ENCODE results near the gene PNPLA8.

Gene PNPLA8

GRCh38 chr7:108488768-108489538, 37.0 kb downstream of the PNPLA8 start:
- no peak for TF ChIP-seq CTCF (IDR thresholded peaks at IDR 0.05)
- H3K9ac ChIP-seq, result no peak overlapping the region
- no peaks in the 10 kb centered on the region for H3K27me3 ChIP-seq (ENCODE audit: control insufficient read depth, insufficient read depth, low read length)
- no peak overlapping the region for H3K4me3 ChIP-seq (ENCODE audit: low read depth, low read length)
- H3K27ac ChIP-seq, result no peak overlapping the region
- peaks cover 3% of the 10 kb centered on the region for H3K79me2 ChIP-seq
- no peak overlapping the region for H3K4me2 ChIP-seq (ENCODE audit: low read length)
- no peak overlapping the region for H2AFZ ChIP-seq
- H3K9me3 ChIP-seq (ENCODE audit: control insufficient read depth, low read length), result no peaks in the 10 kb centered on the region
- H3K4me1 ChIP-seq, result no peaks in the 10 kb centered on the region
- no peaks in the 10 kb centered on the region for H3K36me3 ChIP-seq (ENCODE audit: control insufficient read depth, insufficient read depth, low read length)

GRCh38 chr7:108487646-108488045, 38.3 kb downstream of the PNPLA8 start:
- H3K27ac ChIP-seq, result no peak overlapping the region
- no peaks in the 10 kb centered on the region for H3K36me3 ChIP-seq (ENCODE audit: control insufficient read depth, insufficient read depth, low read length)
- H3K79me2 ChIP-seq, result peaks cover under 1% of the 10 kb centered on the region
- no peaks in the 10 kb centered on the region for H3K4me1 ChIP-seq
- H3K9me3 ChIP-seq (ENCODE audit: control insufficient read depth, low read length), result no peaks in the 10 kb centered on the region
- H3K4me2 ChIP-seq (ENCODE audit: low read length), result no peak overlapping the region
- TF ChIP-seq CTCF (IDR thresholded peaks at IDR 0.05), result no peak
- H2AFZ ChIP-seq, result no peak overlapping the region
- no peak overlapping the region for H3K4me3 ChIP-seq (ENCODE audit: low read depth, low read length)
- no peak overlapping the region for H3K9ac ChIP-seq
- no peaks in the 10 kb centered on the region for H3K27me3 ChIP-seq (ENCODE audit: control insufficient read depth, insufficient read depth, low read length)

DNA sequence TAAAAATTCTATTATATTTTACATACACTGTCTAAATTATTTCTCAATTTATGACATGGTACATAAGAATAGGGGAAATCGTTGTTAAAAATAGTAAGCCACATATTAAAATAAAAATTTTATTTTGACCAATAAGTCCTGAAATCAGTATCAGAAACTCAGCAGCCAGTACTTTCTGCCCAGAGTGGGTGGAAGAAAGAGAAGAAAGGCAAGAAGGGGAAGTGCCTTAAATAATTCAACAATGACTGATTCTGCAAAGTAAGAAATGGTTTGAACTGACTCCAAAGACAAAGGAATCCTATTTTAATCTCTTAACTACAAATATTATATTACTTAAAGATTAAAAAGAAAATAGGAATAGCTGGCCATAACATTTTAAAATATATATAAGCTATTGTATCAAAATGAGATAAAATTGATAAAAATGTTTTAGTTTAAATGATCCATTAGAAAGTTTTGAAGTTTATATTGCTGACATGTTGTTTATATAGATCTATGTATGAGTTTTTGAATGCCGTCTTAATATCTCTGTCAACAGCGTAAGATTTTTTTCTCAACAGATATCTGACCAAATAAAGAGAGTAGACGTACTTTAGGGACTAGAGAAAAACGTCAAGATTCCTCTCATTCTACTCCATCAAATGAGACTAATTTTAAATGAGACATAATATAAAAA, 39.5 kb downstream of the PNPLA8 start:
- H2AFZ ChIP-seq, result no peak overlapping the region
- no peaks in the 10 kb centered on the region for H3K36me3 ChIP-seq (ENCODE audit: control insufficient read depth, insufficient read depth, low read length)
- H3K4me1 ChIP-seq, result no peaks in the 10 kb centered on the region
- no peak for TF ChIP-seq CTCF (IDR thresholded peaks at IDR 0.05)
- no peak overlapping the region for H3K27ac ChIP-seq
- no peak overlapping the region for H3K4me3 ChIP-seq (ENCODE audit: low read depth, low read length)
- no peaks in the 10 kb centered on the region for H3K79me2 ChIP-seq
- H3K9ac ChIP-seq, result no peak overlapping the region
- no peaks in the 10 kb centered on the region for H3K9me3 ChIP-seq (ENCODE audit: control insufficient read depth, low read length)
- no peak overlapping the region for H3K4me2 ChIP-seq (ENCODE audit: low read length)
- H3K27me3 ChIP-seq (ENCODE audit: control insufficient read depth, insufficient read depth, low read length), result no peaks in the 10 kb centered on the region

GRCh38 chr7:108484137-108484536, 41.8 kb downstream of the PNPLA8 start:
- H3K27ac ChIP-seq, result no peak overlapping the region
- no peaks in the 10 kb centered on the region for H3K27me3 ChIP-seq (ENCODE audit: control insufficient read depth, insufficient read depth, low read length)
- no peak for TF ChIP-seq CTCF (IDR thresholded peaks at IDR 0.05)
- H3K36me3 ChIP-seq (ENCODE audit: control insufficient read depth, insufficient read depth, low read length), result no peaks in the 10 kb centered on the region
- H2AFZ ChIP-seq, result no peak overlapping the region
- H3K4me2 ChIP-seq (ENCODE audit: low read length), result no peak overlapping the region
- H3K4me3 ChIP-seq (ENCODE audit: low read depth, low read length), result no peak overlapping the region
- no peak overlapping the region for H3K9ac ChIP-seq
- no peaks in the 10 kb centered on the region for H3K4me1 ChIP-seq
- no peaks in the 10 kb centered on the region for H3K79me2 ChIP-seq
- no peaks in the 10 kb centered on the region for H3K9me3 ChIP-seq (ENCODE audit: control insufficient read depth, low read length)

Data from parathyroid adenoma (tissue), 2 donors.